GM18508 (cell line): ENCODE data around the gene AHNAK.

Source experiments
- ATAC-seq: cut with Tn5 transposase; IDR thresholded peaks from one replicate; pipeline ENCODE4 v1.9.1; 2021; ENCODE audit warnings: moderate number of reproducible peaks; ENCODE audit not compliant: insufficient read depth, unreplicated experiment

The AHNAK gene

GRCh38 chr11:62419314-62419929 is 127.2 kb downstream of the AHNAK start:
- ATAC-seq = no peak

- ATAC-seq = no peak
These were observed 127.9 kb downstream of the AHNAK start, which contains the start of gene SCGB1A1 for GRCh38 chr11:62418733-62419132. Gene SCGB1A1 (plus strand): TSS chr11:62419033. CDS start chr11:62419096, 63 bp downstream.

- no peak for ATAC-seq
These were observed 128.5 kb downstream of the AHNAK start for GRCh38 chr11:62418136-62418535.

GRCh38 chr11:62416596-62416995 is 130.0 kb downstream of the AHNAK start:
- ATAC-seq = no peak

- no peak for ATAC-seq
These were observed 133.4 kb downstream of the AHNAK start for GRCh38 chr11:62413060-62413696.

GRCh38 chr11:62411524-62411923 is 135.1 kb downstream of the AHNAK start:
- no peak for ATAC-seq

GRCh38 chr11:62410972-62411371 is 135.6 kb downstream of the AHNAK start:
- ATAC-seq = no peak

GRCh38 chr11:62409831-62410230 is 136.8 kb downstream of the AHNAK start:
- ATAC-seq = no peak

- no peak for ATAC-seq
These were observed 140.6 kb downstream of the AHNAK start for GRCh38 chr11:62406034-62406433.

GRCh38 chr11:62404901-62405300 is 141.7 kb downstream of the AHNAK start:
- no peak for ATAC-seq

GRCh38 chr11:62404435-62404834 is 142.2 kb downstream of the AHNAK start:
- no peak for ATAC-seq

- ATAC-seq = no peak
These were observed 143.5 kb downstream of the AHNAK start for GRCh38 chr11:62402960-62403730.

- ATAC-seq = no peak
These were observed 144.2 kb downstream of the AHNAK start for GRCh38 chr11:62402226-62402959.

- ATAC-seq = no peak
These were observed 144.8 kb downstream of the AHNAK start for GRCh38 chr11:62401811-62402210.

- no peak for ATAC-seq
These were observed 145.2 kb downstream of the AHNAK start for GRCh38 chr11:62401356-62401755.

GRCh38 chr11:62400760-62401159 is 145.8 kb downstream of the AHNAK start:
- no peak for ATAC-seq

GRCh38 chr11:62400281-62400680 is 146.3 kb downstream of the AHNAK start:
- no peak for ATAC-seq

GRCh38 chr11:62399878-62400266 is 146.7 kb downstream of the AHNAK start:
- ATAC-seq = no peak

GRCh38 chr11:62399172-62399877 is 147.3 kb downstream of the AHNAK start:
- no peak for ATAC-seq
